Right lobe of liver (tissue), 6 donors: Measurements from ENCODE around the gene TNFSF15. TPM values are rescaled to one million over a fixed set of nuclear protein-coding genes. Genes with fewer than 3 reads are reported as not detected.

ENCODE experiments used
- ATAC-seq, 4 donors: fragments of 200-7000 bp; cut with Tn5 transposase; one replicate each; pipeline ENCODE4 v1.9.1; 2020; ENCODE audit warnings: mild to moderate bottlenecking in 4 of 4, moderate library complexity in 4 of 4
- DNase-seq, 3 donors: peaks; one replicate each; pipeline ENCODE4 v3.0.0-alpha.2; 2020
- H3K27ac ChIP-seq, 3 donors: fragments of 200-600 bp; one replicate each; pipeline ENCODE4 v1.8.0; 2022
- H3K27me3 ChIP-seq, 2 donors: fragments of 200-600 bp; one replicate each; pipeline ENCODE4 v1.8.0; 2022
- H3K36me3 ChIP-seq, 4 donors: fragments of 200-600 bp; sonication (generic) in 1 of 4; one replicate each; pipeline versions ENCODE4 v1.5.1 to v1.8.0; 2017 to 2022; ENCODE audit warnings: control low read depth in 1 of 4
- H3K4me1 ChIP-seq, 4 donors: fragments of 200-600 bp; sonication (generic) in 1 of 4; one replicate each; pipeline versions ENCODE4 v1.5.1 to v1.8.0; 2017 to 2022; ENCODE audit warnings: control low read depth in 1 of 4
- H3K4me3 ChIP-seq, 3 donors: fragments of 200-600 bp; one replicate each; pipeline ENCODE4 v1.8.0; 2022
- H3K9me3 ChIP-seq, 4 donors: fragments of 200-600 bp; sonication (generic) in 1 of 4; one replicate each; pipeline versions ENCODE4 v1.5.1 to v1.8.0; 2017 to 2022; ENCODE audit warnings: control low read depth in 1 of 4
- POLR2A ChIP-seq: fragments of 450-650 bp; IDR thresholded peaks from one replicate; pipeline ENCODE4 v1.6.1; 2017; ENCODE audit warnings: antibody characterized with exemption, mild to moderate bottlenecking
- WGBS: methylation state at CpG from one replicate; pipeline ENCODE4 v1.1.6; 2018; ENCODE audit warnings: low coverage, low lambda C conversion rate; ENCODE audit not compliant: insufficient coverage; ENCODE audit errors: missing lambda C conversion rate; 5-methylcytosine and 5-hydroxymethylcytosine counted together
- intact Hi-C, 2 donors: fragments of 100-400 bp; cut with DNase I; formaldehyde crosslinking; loops; one replicate each; pipeline versions ENCODE4 v1.11.2 to v1.14.1; 2022
- total RNA-seq, 6 experiments: library from RNA; depleted of rRNA in 2 of 6; stranded (reverse); fragments of >200 nt in 2 of 6; fragmentation: NEBNext Ultra II Directional in 3 of 6; extraction: Animal tissue kit (Norgen Biotek cat#: 25700) in 3 of 6; gene quantifications; one replicate each; pipeline versions ENCODE4 v1.1.0 to v1.2.4, GENCODE V29; 2016 to 2023
- TF ChIP-seq, protein P1 (sequence below), 4 donors: fragments of 200-600 bp in 3 of 4; fragments of 450-650 bp in 1 of 4; IDR thresholded peaks; one replicate each; pipeline versions ENCODE4 v1.5.1 to v1.8.0; 2016 to 2022; ENCODE audit warnings: antibody characterized with exemption in 4 of 4, mild to moderate bottlenecking in 2 of 4
- donor health status: DM: no; HTN: yes; CAD: no.
- donor health status: DM: no; HTN: no; CAD: no.
- donor health status: DM: no; HTN: no; CAD: no.
- donor health status: DM: no; HTN: yes; CAD: no.
- donor health status: DM: no; HTN: yes; CAD: no.

Gene TNFSF15
- total RNA-seq, 6 experiments from 2014 or later: 0.04 to 0.35 (median 0.06) TPM; not detected in 1

DNA sequence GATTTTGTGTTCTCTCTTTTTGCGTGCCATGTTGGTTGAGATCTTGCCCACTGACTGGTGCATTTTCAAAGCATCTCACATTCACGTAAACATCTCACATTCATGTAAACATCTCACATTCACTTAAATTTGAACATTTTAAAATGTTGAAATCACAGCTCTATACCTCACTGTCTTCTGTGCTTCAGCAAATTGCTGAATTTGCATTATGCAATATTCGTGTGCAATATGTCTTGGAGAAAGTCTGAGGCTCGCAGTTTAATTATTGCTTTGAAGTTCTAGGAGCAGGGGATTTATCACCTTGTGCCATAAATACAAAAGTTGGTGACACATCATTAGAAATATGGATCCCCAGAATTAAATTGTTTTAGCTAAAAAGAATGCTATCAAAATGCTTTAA, 42.6 kb downstream of the TNFSF15 start:
- intact Hi-C loops: no loop called here
- H3K36me3 ChIP-seq: no peaks in the 10 kb centered on the region
- TF ChIP-seq, protein P1, sequence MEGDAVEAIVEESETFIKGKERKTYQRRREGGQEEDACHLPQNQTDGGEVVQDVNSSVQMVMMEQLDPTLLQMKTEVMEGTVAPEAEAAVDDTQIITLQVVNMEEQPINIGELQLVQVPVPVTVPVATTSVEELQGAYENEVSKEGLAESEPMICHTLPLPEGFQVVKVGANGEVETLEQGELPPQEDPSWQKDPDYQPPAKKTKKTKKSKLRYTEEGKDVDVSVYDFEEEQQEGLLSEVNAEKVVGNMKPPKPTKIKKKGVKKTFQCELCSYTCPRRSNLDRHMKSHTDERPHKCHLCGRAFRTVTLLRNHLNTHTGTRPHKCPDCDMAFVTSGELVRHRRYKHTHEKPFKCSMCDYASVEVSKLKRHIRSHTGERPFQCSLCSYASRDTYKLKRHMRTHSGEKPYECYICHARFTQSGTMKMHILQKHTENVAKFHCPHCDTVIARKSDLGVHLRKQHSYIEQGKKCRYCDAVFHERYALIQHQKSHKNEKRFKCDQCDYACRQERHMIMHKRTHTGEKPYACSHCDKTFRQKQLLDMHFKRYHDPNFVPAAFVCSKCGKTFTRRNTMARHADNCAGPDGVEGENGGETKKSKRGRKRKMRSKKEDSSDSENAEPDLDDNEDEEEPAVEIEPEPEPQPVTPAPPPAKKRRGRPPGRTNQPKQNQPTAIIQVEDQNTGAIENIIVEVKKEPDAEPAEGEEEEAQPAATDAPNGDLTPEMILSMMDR (IDR thresholded peaks at IDR 0.05): no peak
- no peak for TF ChIP-seq POLR2A
- no peak overlapping the region for H3K4me3 ChIP-seq
- H3K4me1 ChIP-seq: no peaks in the 10 kb centered on the region
- no peaks in the 10 kb centered on the region for H3K27me3 ChIP-seq
- no peak for DNase-seq
- H3K9me3 ChIP-seq: no peaks in the 10 kb centered on the region
- no peak for ATAC-seq
- H3K27ac ChIP-seq: no peak overlapping the region
- 82% methylated on average over 4 of the region's 4 CpGs for WGBS

DNA sequence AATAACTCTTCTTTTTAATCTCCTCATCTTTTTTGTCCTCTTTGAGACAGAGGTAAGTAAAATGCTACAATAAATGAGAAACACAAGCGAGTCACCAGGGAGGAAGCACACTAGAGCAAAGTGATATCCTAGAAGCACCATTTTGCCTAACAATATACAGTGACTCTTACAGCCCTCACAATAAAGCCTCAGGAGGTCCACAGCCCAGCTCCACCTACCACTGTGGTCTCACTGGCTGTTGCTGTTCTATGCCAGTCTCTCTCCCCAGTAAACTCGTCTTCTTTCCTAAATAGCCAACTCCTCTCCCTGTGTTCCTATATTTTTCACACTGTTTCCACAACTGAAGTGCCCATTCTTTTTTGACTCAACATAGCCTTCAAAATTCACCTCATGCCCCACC, 44.3 kb downstream of the TNFSF15 start:
- no peak for DNase-seq

DNA sequence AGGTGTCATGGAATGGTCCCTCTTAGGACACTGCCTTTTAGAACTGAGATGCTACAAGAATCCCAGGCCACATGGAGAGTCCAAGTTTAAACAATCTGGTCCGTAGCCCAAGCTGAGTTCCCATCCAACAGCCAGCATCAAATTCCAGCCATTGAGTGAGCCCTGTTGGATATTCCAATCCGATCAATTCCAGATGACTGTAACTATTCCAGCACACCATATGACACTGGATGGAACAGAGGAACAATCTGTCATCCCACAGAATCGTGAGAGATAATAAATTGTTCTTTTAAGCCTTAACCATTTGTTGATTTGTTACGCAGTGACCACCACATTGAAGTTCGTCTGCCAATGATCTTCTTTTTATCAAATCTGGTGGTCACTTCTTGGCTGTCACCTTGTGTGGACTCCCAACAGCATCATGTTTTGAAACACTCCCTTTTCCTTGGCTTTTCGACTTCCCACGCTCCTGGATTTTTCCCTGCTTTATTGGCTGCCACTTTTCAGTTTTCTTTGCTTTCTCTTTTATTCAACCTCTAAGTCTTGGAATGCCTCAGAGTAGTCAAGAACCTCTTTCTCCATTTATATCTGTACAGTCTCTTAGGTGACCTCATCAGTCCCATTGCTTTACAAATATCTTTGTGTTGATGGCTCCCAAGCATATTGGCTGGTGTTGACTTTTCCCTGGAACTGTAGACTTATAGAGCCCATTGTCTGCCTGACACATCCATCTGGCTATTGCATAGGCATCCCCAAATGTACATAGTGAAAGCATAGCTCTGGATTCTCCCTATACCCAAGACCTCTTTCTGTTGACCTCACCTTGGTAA, 46.1 kb downstream of the TNFSF15 start:
- WGBS: 76% methylated on average over 6 of the region's 7 CpGs
- Histone ChIP-seq H3K9me3 (no peaks in the 10 kb centered on the region), H3K27me3 (no peaks in the 10 kb centered on the region), H3K4me3 (no peak overlapping the region), H3K4me1 (no peaks in the 10 kb centered on the region), H3K36me3 (no peaks in the 10 kb centered on the region), H3K27ac (no peak overlapping the region)
- ATAC-seq: no peak
- TF ChIP-seq POLR2A: no peak
- TF ChIP-seq, protein P1 (IDR thresholded peaks at IDR 0.05): no peak
- DNase-seq: no peak
- intact Hi-C loops: no loop called here

More for the DNA sequence above, 44.3 kb downstream of the TNFSF15 start:
- no peaks in the 10 kb centered on the region for H3K4me1 ChIP-seq
- H3K27ac ChIP-seq: no peak overlapping the region
- 61% methylated on average over 2 of the region's 2 CpGs for WGBS
- no peak overlapping the region for H3K4me3 ChIP-seq
- TF ChIP-seq, protein P1 (IDR thresholded peaks at IDR 0.05): no peak
- TF ChIP-seq POLR2A: no peak
- H3K27me3 ChIP-seq: no peaks in the 10 kb centered on the region
- intact Hi-C loops: no loop called here
- H3K9me3 ChIP-seq: no peaks in the 10 kb centered on the region
- no peak for ATAC-seq
- no peaks in the 10 kb centered on the region for H3K36me3 ChIP-seq

DNA sequence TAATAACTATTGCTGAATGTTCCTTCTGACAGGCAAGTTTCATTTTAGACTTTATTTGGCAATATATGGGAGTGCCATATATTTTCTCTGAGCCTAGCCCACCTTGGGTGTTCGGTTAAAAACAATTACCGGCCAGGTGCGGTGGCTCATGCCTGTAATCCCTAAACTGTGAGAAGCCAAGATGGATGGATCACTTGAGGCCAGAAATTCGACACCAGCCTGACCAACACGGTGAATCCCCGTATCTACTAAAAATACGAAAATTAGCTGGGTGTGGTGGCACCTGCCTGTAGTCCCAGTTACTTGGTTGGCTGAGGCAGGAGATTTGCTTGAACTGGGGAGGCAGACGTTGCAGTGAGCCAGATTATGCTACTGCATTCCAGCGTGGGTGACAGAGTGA, 47.9 kb downstream of the TNFSF15 start:
- H3K27me3 ChIP-seq: no peaks in the 10 kb centered on the region
- DNase-seq (no peak), ATAC-seq (no peak)
- no peak overlapping the region for H3K4me3 ChIP-seq
- WGBS: 43% methylated on average over 8 of the region's 9 CpGs
- H3K4me1 ChIP-seq: no peaks in the 10 kb centered on the region
- no peaks in the 10 kb centered on the region for H3K36me3 ChIP-seq
- intact Hi-C loops: no loop called here
- H3K27ac ChIP-seq: no peak overlapping the region
- H3K9me3 ChIP-seq: no peaks in the 10 kb centered on the region
- TF ChIP-seq POLR2A: no peak
- TF ChIP-seq, protein P1 (IDR thresholded peaks at IDR 0.05): no peak
